CD1c-positive myeloid dendritic cell (primary cell): ENCODE data around the gene BSN.

ENCODE experiments used
- DNase-seq: peaks from one replicate; pipeline ENCODE4 v3.0.0-alpha.2; 2016; ENCODE audit errors: extremely low spot score

The BSN gene

DNA sequence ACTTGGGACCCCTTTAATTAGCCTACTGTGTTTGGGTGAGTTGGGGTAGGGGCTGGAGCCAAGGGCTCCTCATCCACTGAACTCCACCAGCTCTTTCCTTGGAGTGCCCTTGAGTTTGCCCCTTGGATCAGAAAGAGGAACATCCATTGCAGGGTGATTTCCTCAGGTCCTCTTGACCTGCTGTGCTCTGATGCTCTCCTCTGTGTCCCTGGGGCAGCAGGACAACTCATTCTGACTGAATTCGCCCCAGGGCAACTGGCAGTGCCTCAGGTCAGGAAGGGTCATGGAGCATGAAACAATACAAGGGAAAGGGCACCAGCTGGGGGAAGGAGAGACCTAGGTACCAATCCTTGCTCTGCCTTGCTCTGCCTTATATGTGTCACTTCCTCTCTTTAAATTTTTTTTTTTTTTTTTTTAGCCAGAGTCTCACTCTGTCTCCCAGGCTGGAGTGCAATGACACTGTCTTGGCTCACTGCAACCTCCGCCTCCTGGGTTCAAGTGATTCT, 47.8 kb downstream of the BSN start:
- no peak for DNase-seq

DNA sequence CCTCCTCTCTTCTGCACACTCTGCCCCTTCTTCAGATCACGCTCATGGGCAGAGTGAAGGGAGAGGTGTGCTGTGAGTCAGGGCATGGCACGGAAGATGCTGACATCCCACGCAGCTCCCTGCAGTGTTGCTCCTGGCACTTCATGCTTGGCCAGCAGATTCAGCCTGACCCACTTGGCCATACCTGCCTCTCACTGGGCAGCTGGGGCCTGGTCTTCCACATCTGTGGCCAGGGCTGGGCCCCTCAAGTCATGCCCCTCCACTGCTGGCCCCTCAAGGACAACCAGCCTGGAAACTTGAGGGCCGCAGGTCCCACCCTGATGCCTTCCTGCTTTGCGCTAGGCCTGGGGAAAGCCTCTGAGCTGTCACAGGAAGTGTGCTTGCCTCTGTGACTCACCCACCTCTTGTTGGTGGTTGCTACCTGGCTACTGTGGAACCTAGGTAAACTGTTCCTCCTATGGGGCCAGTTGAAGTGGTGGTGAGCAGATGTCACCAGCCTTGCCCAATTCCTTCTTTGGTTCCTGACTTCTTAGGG, 48.7 kb downstream of the BSN start:
- no peak for DNase-seq

DNA sequence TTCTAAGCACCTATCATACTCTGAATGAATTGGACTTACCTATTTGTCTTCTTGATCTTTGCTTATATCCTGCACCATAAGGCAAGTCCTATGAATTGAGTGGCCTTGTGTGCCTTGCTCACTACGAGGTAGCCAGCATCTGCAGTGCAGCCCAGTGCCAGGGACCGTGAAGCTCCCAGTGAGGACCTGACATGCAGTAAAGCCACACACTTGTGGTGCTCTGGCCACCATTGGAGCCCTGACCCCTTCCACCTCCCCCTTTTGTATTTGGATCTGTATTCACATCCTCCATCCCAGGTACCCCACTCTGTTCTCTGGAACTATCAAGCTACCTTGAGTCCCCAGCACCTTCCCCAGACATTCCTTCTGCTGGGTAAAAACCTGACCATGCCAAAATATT, 52.1 kb downstream of the BSN start:
- DNase-seq: no peak

DNA sequence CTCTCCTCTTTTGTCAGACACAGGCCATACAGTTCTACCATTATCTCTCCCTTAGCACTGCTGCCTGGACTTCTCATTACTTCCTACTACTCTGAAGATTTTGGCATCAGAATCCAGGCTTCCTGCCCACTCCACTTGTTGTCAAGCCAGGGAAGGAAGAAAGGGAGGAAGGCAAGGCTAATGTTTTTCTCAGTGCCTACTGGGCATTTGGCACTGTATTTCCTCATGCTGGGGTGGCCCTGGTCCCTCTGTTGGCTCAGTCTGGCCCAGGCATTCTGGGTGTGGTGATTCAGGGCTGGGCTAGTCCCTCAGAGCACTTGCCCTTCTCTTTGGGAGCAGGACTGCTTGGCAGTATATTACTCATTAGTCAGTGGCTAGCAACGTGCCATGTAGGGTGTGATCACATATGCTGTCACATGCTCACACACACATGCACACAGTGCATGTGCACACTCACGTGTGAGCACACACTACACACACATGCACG, 52.9 kb downstream of the BSN start:
- no peak for DNase-seq

DNA sequence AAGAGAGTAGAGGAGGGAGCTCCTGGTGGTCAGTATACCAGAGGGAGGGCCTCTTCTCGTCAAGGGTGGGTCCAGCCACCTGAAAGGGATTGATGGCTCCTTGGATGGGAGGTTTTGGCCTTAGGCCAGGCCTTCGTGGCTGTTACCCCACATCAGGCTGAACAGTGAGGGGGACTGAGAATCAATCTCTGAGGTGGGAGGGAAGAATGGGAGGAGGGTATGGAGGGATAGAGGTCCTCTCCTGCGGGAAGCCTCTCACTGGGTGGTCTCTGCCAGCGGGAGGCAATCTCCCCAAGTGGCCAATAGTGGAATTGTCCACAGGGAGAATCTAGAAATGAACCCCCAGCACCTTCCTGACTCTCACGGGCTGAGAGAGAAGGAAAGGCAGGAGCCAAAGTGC, 53.5 kb downstream of the BSN start:
- no peak for DNase-seq

DNA sequence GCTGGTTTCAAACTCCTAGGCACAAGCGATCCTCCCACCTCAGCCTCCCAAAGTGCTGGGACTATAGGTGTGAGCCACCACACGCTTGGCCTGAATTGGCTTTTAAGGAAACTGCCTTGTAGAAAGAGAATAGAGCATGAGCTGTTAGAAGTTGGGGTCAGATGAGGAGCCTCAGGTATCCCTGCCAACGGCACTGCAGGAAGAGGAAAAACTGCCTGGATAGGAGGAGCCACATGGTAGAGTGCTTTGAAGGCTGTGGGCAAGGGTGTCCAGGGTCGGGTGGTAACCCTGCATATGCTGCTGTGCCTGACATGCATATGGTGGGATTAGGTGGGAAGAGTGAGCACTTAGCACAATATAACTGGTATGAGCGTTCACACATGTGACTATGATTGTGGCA, 55.0 kb downstream of the BSN start:
- DNase-seq: no peak

DNA sequence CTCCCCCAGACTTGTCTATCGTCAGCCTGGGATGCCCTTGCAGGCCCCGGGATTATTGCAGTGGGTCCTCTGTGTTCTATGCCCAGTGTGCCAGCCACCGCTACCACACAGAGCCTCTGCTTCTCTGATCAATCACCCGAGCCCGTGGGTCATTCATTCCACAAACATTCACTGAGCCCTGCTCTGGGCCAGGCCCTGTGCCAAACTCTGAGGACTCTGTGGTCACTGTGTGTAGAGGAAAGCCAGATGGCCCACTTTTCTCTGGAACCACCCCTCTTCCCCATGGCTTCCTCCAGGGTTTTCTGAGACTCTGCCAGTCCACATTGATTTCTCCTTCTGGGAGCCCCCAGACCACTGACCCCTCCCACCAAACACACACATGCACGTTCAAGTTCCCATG, 55.5 kb downstream of the BSN start:
- DNase-seq: no peak

DNA sequence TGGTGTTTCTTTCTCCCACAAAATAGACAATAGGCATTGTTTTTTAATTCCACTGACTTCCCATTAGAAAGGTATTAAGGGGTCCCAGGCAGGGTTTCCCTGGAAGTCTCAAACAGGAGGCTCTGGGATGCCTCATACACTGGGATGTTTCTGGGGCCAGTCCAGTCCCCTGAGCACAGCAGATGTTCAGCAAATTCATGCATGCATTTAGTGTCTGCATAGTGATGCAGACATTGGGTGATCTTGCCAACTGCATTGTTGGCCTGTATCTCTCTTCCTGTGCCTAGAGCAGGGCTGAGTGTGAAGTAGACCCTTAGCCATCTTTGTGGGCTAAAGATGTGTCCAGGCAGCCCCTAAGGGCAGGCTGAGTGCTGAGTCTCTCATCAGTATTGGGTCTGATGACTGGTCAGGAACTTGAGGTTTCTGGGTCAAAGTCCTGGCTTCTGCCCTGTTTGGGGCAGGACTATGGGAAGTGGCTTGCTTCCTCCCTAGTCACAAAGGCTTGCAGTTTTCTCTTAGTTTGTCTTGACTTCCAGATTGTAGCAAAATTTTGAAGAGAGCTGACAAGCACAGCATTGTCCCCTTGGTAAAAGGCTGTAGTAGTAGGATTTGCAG, 56.5 kb downstream of the BSN start:
- no peak for DNase-seq

DNA sequence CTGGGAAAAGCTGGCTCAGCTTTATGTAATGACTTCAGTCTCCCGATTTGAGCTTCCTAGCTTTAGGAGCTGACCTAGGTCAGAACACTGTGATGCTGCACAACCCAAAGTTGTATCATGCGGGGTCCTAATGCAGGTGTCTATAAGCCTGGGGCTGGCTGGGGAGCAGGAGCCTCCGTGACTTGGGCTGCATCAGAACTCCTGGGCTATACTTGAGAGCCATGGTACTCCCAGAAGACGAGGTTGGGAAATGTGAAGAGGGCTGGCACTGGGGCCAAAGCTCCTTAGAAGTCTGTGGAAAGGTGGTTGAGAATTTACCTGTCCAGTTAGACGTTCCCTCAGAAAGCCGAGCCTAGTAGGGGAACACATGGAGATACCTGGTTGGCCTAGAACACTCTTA, 57.0 kb downstream of the BSN start:
- DNase-seq: no peak

DNA sequence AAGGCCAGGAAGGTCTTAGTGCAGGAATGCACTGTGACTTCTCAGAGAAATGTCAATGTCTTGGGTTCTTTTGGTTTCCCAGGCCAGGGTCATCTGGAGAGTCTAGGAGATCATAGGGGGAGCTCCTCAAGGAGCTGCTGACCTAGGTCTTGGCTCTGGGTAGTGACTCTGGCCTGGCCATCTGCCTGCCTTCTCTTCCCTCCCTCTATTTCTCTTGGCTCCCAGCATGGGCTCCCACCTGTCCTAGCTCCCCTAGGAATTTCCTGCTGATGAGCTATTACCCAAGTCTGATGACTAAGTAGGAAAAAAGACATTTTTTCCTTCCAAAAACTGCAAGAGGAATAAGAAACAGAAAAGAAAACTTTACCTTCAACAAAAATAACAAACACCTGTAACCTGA, 57.4 kb downstream of the BSN start:
- no peak for DNase-seq

DNA sequence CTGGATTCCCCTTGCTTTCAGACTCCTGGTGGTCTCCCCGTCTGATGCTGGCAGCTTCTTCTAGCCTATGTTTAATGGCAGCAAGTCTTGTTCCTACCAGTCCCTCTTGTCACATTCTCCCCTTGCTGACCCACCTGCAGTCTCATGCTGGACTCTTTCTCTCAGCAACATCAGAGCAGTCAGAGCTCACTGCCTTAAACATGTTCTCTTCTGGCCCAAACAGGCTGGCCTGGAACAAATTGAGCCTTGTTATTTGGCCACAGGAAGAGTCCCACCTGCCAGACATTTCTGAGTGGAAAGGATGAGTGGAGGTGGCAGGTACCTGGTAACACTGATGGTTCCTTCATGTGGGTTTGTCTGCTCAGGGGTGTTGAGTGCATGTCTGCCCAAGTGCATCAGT, 60.7 kb downstream of the BSN start:
- DNase-seq: no peak

DNA sequence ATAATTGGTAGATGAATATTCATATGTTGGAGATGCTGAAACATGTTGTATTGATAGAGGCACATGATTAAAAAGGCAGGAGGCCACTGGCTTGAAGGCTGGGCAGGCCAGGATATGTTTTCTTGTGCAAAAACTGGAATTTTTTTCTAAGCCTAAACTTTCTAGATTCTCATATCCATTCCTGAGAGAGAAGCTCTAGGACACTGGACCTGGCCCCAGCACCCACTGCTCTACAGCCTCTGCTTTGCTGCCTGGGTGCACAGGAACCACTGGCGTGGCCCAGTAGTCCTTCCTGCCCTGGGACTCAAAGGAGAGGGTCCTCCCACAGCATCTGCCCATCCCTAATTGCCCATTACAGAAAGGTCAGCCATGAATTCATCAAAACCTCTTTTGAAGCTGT, 61.8 kb downstream of the BSN start:
- no peak for DNase-seq

DNA sequence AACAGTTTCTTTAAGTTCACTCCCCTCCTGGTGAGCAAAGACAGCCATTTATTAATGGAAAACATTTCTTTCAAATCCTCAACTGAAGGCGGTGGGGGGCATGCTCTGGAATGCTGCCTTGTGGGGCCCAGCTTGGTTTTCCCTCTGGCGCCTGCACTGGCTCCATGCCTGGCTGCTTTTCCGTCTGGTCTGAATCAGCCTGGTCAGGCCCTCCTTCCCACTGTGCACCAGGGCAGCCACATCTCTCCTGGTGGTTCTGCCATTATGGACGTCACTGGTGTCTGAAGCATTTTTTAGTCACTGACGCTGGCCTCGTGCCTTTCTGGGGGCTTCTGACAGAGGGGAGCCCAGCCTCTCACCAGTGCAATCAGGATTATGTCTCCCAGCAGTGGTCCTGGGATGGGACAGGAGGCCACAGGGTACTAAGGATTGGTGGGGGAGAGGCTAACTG, 62.2 kb downstream of the BSN start:
- no peak for DNase-seq

DNA sequence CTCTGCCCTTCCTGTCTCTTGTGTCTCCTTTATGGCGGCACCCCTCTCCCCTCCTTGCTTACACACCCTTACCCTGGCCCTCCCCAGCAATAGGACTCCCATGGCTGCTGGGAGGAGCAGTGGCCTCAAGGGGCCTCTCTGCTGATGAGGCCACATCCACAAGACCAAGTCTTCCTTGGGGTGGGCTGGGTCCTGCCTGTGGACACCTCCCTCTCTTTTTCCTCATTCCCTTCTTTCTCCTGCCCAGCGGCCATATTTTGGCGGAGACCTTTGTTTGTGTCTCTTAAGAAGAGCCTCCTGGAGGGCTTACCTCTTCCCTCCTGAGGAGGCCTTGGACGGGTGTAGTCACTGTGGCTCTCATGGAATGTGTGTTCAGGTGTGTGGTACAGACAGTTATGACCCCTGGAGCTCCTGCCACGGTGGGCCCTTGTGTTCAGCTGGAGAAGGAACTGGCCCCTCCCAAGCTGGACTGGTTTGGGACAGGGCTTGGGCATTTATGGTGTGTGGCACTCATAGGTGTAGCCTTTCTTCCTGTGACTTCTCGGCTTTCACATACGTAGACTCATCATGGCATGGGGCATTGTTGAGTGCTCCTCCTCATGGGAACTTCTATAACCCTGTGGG, 63.2 kb downstream of the BSN start:
- DNase-seq: no peak

DNA sequence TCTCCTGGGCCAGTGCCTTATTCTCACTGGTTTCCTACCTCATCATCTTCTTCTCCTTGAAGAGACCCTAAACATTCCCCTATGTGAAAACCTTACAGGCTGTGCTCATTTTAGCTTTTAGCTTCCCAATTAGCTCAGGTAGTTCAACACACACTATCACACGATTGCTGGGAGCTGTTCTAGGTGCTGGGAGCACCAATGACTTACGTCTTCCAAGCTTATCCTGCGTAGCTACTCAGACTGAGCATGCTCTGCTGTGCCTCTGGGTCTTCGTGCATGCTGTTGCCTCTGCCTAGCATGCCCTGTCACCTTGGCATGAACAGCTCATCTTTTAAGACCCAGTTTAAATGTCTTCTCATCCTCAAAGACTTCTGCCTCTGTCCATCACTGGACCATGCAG, 64.1 kb downstream of the BSN start:
- no peak for DNase-seq

DNA sequence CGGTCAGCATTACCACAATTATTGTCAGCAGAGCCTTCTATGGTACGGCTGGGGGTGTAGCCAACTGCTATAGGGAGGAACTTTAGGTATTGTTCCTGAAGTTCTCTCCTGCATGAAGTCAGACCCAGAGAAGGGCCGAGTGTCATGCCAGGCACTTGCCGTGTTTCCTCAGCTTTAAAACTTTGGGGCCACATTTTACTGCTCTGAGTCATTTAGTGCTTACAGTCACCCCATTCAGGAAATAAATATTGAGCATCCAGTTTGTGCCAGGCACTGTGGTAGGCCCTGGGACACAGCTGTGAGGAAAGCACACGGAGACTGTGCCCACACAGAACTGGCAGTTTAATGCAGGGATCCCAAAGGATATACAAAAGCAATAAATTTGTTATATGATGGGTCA, 65.4 kb downstream of the BSN start:
- no peak for DNase-seq

DNA sequence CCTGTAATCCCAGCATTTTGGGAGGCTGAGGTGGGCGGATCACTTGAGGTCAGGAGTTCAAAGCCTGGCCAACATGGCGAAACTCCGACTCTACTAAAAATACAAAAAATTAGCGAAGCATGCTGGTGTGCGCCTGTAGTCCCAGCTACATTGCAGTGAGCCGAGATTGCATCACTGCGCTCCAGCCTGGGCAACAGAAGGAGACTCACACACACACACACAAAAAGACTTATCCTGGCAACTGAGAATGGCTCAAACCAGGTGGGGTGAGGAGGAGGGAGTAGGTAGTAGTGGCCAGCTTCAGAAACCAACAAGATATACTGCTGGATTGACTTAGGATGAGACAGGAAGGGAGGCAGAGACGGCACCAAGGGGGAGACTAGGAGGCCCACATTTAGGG, 66.5 kb downstream of the BSN start:
- no peak for DNase-seq

DNA sequence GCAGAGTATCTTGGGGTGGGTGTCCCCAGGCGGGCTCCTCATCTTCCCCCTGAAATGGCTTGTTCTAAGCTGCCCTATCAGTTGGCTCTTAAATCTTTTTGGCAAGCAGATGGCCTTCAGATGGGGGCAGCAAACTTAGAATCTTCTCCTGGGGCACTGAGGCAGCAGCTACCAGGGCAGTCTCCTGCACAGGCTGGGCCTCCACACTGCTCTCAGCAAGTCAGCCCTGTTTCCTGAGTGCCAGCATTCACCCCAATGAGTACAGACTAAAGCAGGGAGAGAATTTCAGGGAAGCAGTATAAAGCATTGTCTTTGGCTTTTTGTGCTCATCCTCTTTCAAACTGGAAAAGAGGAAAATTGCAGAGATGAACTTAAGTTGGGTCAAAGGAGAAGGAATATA, 68.8 kb downstream of the BSN start:
- no peak for DNase-seq

DNA sequence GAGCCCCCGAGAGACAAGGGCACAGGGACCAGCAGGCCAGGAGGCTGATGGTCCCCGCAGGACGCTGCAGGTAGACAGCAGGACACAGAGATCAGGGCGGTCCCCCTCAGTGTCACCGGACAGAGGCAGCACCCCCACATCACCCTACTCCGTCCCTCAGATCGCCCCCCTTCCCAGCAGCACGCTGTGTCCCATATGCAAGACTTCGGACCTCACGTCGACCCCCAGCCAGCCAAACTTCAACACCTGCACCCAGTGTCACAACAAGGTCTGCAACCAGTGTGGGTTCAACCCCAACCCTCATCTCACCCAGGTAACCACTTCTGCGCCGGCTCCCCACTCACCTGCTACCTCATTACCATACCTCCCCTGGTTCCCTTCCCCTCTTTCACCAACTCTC, 70.8 kb downstream of the BSN start:
- no peak for DNase-seq

DNA sequence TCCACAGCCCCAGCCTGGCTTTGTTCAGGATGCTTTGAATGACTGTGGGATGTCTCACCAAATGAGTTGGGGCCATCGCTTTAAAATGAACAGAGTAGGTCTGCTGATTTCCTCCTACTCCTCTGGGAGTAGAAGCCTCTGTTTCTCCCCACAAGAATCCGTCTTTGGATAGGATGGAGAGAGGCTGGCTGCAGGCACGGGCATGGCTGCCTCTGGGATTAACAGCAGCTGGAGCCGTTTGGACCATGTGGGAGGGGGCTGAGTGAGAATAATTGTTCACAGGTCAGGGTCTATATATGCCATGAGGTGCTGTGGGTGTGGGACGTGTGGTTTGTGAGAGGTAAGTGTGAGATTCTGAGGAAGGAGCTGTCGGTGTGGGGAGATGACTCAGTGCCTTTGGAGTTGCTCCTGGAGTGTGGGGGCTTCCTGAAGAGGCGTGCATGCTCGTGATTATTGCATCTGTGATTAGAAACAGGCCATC, 71.9 kb downstream of the BSN start:
- no peak for DNase-seq

DNA sequence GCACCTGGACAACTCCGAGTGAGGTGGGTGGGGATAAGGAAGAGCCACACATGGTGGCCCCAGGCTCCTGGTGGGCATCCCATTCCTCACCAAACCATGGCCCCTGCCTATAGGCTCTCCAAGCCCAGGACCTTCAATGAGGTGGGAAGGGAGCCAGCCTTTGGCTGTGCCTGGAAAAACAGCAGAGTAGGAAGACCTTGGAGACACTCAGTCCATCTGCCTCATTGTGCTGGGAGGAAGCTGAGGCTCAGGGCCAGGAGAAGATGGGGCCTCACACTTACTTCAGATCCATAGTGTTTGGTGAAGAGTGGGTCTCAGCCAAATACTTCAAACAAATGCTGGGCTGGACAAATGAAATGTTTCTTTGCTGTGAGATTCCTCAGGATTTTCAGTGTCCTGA, 72.5 kb downstream of the BSN start:
- DNase-seq: no peak

DNA sequence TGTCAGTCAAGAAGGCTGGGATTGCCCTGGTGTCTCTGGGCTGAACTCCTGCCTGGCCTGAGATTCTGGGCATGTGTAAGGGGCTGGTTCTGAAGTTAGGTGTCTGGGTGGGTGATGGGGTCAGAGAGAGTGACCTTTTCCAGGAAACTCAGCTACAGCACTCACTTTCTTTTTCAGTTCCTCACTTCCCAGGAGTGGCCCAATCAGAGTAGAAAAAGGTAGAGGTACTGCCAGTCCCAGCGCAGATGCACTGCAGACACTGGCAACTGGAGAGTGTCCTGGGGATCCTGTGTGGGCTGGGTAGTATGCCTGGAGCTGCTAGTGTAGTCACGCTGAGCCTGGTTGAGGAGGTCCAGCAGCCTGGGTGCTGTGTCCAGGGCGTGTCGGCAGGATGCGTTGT, 73.4 kb downstream of the BSN start:
- no peak for DNase-seq

DNA sequence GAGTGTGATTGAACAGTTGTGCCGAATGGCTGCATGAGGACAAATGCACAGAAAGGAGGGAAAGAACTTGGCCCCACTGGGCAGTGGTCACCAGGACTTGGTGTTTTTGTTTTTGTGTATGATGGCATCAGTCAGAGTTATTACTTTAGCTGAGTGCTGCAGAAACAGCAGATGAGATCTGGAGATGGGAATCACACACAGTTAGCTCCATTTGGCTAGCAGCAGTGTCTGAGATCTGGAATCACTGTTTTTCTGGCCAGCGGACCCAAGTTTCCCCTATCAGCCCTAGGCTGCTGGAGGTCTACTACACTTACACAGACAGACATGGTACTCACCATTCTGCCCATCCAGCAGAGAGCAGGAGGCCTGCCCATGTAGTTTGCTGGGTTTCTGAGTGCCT, 74.0 kb downstream of the BSN start:
- no peak for DNase-seq
